IMR-90 (cell line): ENCODE measurements around the gene ARF1. TPM values are rescaled to one million over a fixed set of nuclear protein-coding genes. Genes with fewer than 3 reads are reported as not detected.

ENCODE experiments used
- ATAC-seq: fragments of 200-7000 bp; cut with Tn5 transposase; 2 replicates; pipeline ENCODE4 v1.9.1; 2020; ENCODE audit warnings: low read depth, mild to moderate bottlenecking, moderate library complexity
- BruUV-seq: library from RNA; stranded (reverse); fragments of 400-500 nt; replicated peaks from 2 replicates; lab custom pipeline; 2021; lab: Mats Ljungman, UMichigan
- CTCF ChIA-PET: fragments of 300-600 bp; formaldehyde crosslinking; extraction: SDS; loops from one replicate; lab custom pipeline; 2021; ENCODE audit warnings: antibody characterized with exemption; lab: Yijun Ruan, JAX
- POLR2A ChIA-PET: fragments of 300-600 bp; sonication (Branson Sonifier 250); formaldehyde crosslinking; loops from one replicate; lab custom pipeline; 2022; ENCODE audit warnings: antibody characterized with exemption; ENCODE audit not compliant: unreplicated experiment; lab: Charles Lee
- DNase-seq: peaks from one replicate; pipeline ENCODE4 v3.0.0; 2013
- H2AFZ ChIP-seq: replicated peaks from 2 replicates; pipeline ENCODE3; 2013; ENCODE audit warnings: low read length, mild to moderate bottlenecking; ENCODE audit not compliant: poor library complexity
- H2AK5ac ChIP-seq: 2 replicates; pipeline ENCODE4 v1.6.1; 2013; ENCODE audit warnings: low read depth, low read length, inconsistent platforms
- H2AK9ac ChIP-seq: replicated peaks from 2 replicates; pipeline ENCODE3; 2013; ENCODE audit warnings: mild to moderate bottlenecking, low read depth, low read length, moderate library complexity; ENCODE audit not compliant: poor library complexity
- H2BK120ac ChIP-seq: 2 replicates; pipeline ENCODE4 v1.6.1; 2013; ENCODE audit warnings: low read depth, low read length, inconsistent platforms
- H2BK15ac ChIP-seq: 3 replicates; pipeline ENCODE4 v1.6.1; 2013; ENCODE audit warnings: low read depth, low read length, inconsistent platforms
- H2BK20ac ChIP-seq: 2 replicates; pipeline ENCODE4 v1.6.1; 2013; ENCODE audit warnings: low read depth, mild to moderate bottlenecking, inconsistent platforms, low read length, moderate library complexity
- H2BK5ac ChIP-seq: 2 replicates; pipeline ENCODE4 v1.6.1; 2013; ENCODE audit warnings: mild to moderate bottlenecking, low read depth, low read length, inconsistent platforms; ENCODE audit not compliant: poor library complexity, severe bottlenecking
- H3K14ac ChIP-seq: replicated peaks from 2 replicates; pipeline ENCODE4 v1.6.1; 2013; ENCODE audit warnings: low read depth, low read length, inconsistent platforms
- H3K18ac ChIP-seq: 2 replicates; pipeline ENCODE4 v1.6.1; 2013; ENCODE audit warnings: low read depth, low read length, control low read depth
- H3K23ac ChIP-seq: 2 replicates; pipeline ENCODE4 v1.6.1; 2013; ENCODE audit warnings: low read depth, low read length, inconsistent platforms
- H3K27ac ChIP-seq: 2 replicates; pipeline ENCODE4 v1.5.1; 2013; ENCODE audit warnings: mild to moderate bottlenecking, control low read depth, low read length; ENCODE audit not compliant: insufficient read depth
- H3K27me3 ChIP-seq: 2 replicates; pipeline ENCODE4 v1.6.1; 2013; ENCODE audit warnings: low read length; ENCODE audit not compliant: control insufficient read depth, insufficient read depth
- H3K36me3 ChIP-seq: 2 replicates; pipeline ENCODE4 v1.6.1; 2013; ENCODE audit warnings: low read length, mixed read lengths; ENCODE audit not compliant: control insufficient read depth, insufficient read depth
- H3K4ac ChIP-seq: 2 replicates; pipeline ENCODE4 v1.6.1; 2013; ENCODE audit warnings: low read depth, low read length, inconsistent platforms
- H3K4me1 ChIP-seq: 2 replicates; pipeline ENCODE4 v1.6.1; 2013; ENCODE audit warnings: low read length, mixed read lengths; ENCODE audit not compliant: control insufficient read depth, insufficient read depth
- H3K4me2 ChIP-seq: 2 replicates; pipeline ENCODE4 v1.6.1; 2013; ENCODE audit warnings: low read depth, mild to moderate bottlenecking, control low read depth, low read length, moderate library complexity
- H3K4me3 ChIP-seq: 2 replicates; pipeline ENCODE4 v1.5.1; 2013; ENCODE audit warnings: low read depth, mild to moderate bottlenecking, control low read depth, low read length, moderate library complexity; ENCODE audit not compliant: insufficient read depth
- H3K56ac ChIP-seq: 2 replicates; pipeline ENCODE4 v1.6.1; 2013; ENCODE audit warnings: low read length, inconsistent platforms; ENCODE audit not compliant: insufficient read depth; ENCODE audit errors: extremely low read depth
- H3K79me1 ChIP-seq, 2 experiments: 2 replicates each; pipeline ENCODE4 v1.6.1; 2013; ENCODE audit warnings: low read length in 2 of 2, inconsistent platforms in 1 of 2, low read depth in 1 of 2
- H3K9ac ChIP-seq: 2 replicates; pipeline ENCODE4 v1.6.1; 2013; ENCODE audit warnings: low read depth, low read length, control low read depth
- H3K9me1 ChIP-seq: 2 replicates; pipeline ENCODE4 v1.6.1; 2013; ENCODE audit warnings: low read length, inconsistent platforms; ENCODE audit not compliant: insufficient read depth
- H3K9me3 ChIP-seq: 2 replicates; pipeline ENCODE4 v1.6.1; 2013; ENCODE audit warnings: low read length; ENCODE audit not compliant: control insufficient read depth, insufficient read depth
- H4K20me1 ChIP-seq: 2 replicates; pipeline ENCODE4 v1.6.1; 2013; ENCODE audit warnings: low read length, inconsistent platforms; ENCODE audit not compliant: insufficient read depth
- H4K5ac ChIP-seq: 2 replicates; pipeline ENCODE4 v1.6.1; 2013; ENCODE audit warnings: mild to moderate bottlenecking, low read depth, low read length, control low read depth
- H4K8ac ChIP-seq, 2 experiments: 2 replicates each; pipeline ENCODE4 v1.6.1; 2013; ENCODE audit warnings: low read depth in 2 of 2, low read length in 2 of 2, control low read depth in 1 of 2, inconsistent platforms in 1 of 2
- H4K91ac ChIP-seq: 2 replicates; pipeline ENCODE4 v1.6.1; 2013; ENCODE audit warnings: low read depth, low read length, inconsistent platforms; ENCODE audit not compliant: insufficient read depth
- CEBPB ChIP-seq: IDR thresholded peaks from 2 replicates; pipeline ENCODE4 v1.6.1; 2012; ENCODE audit warnings: low read depth, low read length, improper control_type of control experiment
- FOS ChIP-seq: fragments of 150-350 bp; IDR thresholded peaks from 2 replicates; pipeline ENCODE4 v1.6.1; 2016; ENCODE audit warnings: low read depth, low read length
- POLR2A ChIP-seq: IDR thresholded peaks from 2 replicates; pipeline ENCODE4 v1.6.1; 2012; ENCODE audit warnings: mild to moderate bottlenecking, low read depth, low read length
- WGBS, 2 experiments: methylation state at CpG; one replicate each; pipeline versions ENCODE4 v1.1.5 to v1.1.7; 2013; ENCODE audit warnings: missing lambda C conversion rate in 2 of 2; ENCODE audit not compliant: insufficient read length in 1 of 2; ENCODE audit errors: extremely low coverage in 2 of 2; 5-methylcytosine and 5-hydroxymethylcytosine counted together
- dilution Hi-C: fragments of 300-500 bp; cut with HindIII; formaldehyde crosslinking; loops from one replicate; pipeline ENCODE4 v1.14.3; 2018; ENCODE audit warnings: low sequenced_read_pairs; ENCODE audit not compliant: unreplicated experiment
- in situ Hi-C: fragments of 300-500 bp; cut with MboI; formaldehyde crosslinking; loops from 3 replicates; pipeline ENCODE4 v1.14.3; 2019; ENCODE audit warnings: low sequenced_read_pairs, inconsistent platforms, mixed read lengths
- intact Hi-C: fragments of 100-400 bp; cut with micrococcal nuclease; formaldehyde crosslinking; loops from 2 replicates; pipeline ENCODE4 v1.10.0; 2022
- polyA plus RNA-seq, 3 experiments: library from polyadenylated mRNA; depleted of rRNA; stranded (reverse); fragments of >200 nt; gene quantifications; 2 replicates each; pipeline ENCODE4 v1.2.3, GENCODE V29; 2012; ENCODE audit warnings: low replicate concordance in 1 of 3
- total RNA-seq: library from RNA; depleted of rRNA; stranded (reverse); fragments of >200 nt; gene quantifications from 2 replicates; pipeline ENCODE4 v1.2.3, GENCODE V29; 2012
- TF ChIP-seq, protein P1 (sequence below): fragments of 150-350 bp; IDR thresholded peaks from 2 replicates; pipeline ENCODE4 v1.6.1; 2016; ENCODE audit warnings: low read depth, mild to moderate bottlenecking, low read length, moderate library complexity, borderline replicate concordance
- TF ChIP-seq, protein P2 (sequence below): fragments of 150-350 bp; IDR thresholded peaks from 2 replicates; pipeline ENCODE4 v1.6.1; 2017; ENCODE audit warnings: mild to moderate bottlenecking, antibody characterized with exemption, low read length, low read depth

The ARF1 gene
- total and polyA plus RNA-seq, 2 of the 4 experiments (the other 2 are of a cell fraction), result 330 to 1,100 TPM

DNA sequence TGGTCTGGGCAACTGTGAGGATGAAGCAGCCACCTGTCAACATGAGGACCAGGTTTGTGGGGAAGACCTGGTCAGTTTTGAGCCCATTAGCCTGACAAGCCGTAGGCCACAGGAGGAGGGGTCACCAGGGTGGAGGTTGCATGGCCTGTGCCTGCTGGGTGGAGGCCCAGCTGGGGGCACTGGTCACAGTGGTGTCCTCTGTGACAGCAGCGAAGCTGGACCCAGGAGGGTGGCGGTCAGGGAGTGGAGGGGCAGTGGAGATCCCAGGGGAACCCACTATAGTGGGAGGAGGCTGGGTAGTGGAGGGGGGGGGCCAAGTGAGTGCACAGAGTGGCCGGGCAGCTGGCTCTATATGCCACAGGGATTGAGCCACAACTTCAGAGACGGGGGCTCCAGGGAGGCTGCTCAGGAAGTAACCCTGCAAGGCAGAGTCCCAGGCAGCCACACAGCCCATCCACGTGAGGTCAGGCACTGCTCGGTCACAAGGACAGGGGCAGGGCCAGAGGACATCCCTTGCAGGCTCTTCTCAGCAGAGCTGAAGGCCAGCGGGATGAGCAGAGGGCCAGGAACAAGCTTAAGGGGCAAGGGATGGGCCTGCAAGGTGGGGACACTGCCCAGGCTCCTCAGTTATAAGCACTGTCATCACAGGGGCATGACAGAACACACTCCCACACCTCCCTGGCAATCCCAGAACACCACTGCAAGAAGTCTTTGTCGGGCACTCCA lies 22.9 kb downstream of the ARF1 start:
- Histone ChIP-seq H3K23ac (no peak overlapping the region), H4K5ac (no peak overlapping the region), H4K91ac (no peak overlapping the region), H3K4ac (no peak overlapping the region), H3K4me2 (no peak overlapping the region), H3K4me1 (peaks cover 10% of the 10 kb centered on the region), H3K9me3 (no peaks in the 10 kb centered on the region), H3K9ac (no peak overlapping the region), H2BK20ac (no peak overlapping the region), H3K14ac (no peak overlapping the region), H2BK5ac (no peak overlapping the region), H3K4me3 (no peak overlapping the region), H2AK9ac (no peak overlapping the region), H3K27me3 (no peaks in the 10 kb centered on the region), H3K18ac (no peak overlapping the region), H2BK120ac (no peak overlapping the region), H3K27ac (no peak overlapping the region), H3K36me3 (peaks cover 19% of the 10 kb centered on the region), H4K20me1 (peaks cover 14% of the 10 kb centered on the region), H2BK15ac (no peak overlapping the region), H3K79me1 (peaks cover 13 to 54% of the 10 kb centered on the region in 2 experiments; a peak in 3 of 4 replicates), H4K8ac (no peak overlapping the region), H2AK5ac (no peak overlapping the region), H3K9me1 (peaks cover 7% of the 10 kb centered on the region), H3K56ac (no peak overlapping the region), H2AFZ (peak overlapping the region; percentile 38)
- no peak for DNase-seq
- no peak for ATAC-seq
- POLR2A ChIA-PET, result no interaction called here
- in situ Hi-C loops, result no loop called here
- intact Hi-C loops, result no loop called here
- dilution Hi-C loops, result no loop called here
- CTCF ChIA-PET, result no interaction called here
- no TSS peak for BruUV-seq
- WGBS, 2 experiments, result 59% methylated on average over 4 of the region's 9 CpGs; no CpG with 5 or more reads in 1 of the 2 experiments
- TF ChIP-seq POLR2A (no peak), FOS (no peak), CEBPB (no peak)
- TF ChIP-seq, protein P1, sequence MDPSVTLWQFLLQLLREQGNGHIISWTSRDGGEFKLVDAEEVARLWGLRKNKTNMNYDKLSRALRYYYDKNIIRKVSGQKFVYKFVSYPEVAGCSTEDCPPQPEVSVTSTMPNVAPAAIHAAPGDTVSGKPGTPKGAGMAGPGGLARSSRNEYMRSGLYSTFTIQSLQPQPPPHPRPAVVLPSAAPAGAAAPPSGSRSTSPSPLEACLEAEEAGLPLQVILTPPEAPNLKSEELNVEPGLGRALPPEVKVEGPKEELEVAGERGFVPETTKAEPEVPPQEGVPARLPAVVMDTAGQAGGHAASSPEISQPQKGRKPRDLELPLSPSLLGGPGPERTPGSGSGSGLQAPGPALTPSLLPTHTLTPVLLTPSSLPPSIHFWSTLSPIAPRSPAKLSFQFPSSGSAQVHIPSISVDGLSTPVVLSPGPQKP, result no peak
- TF ChIP-seq, protein P2, sequence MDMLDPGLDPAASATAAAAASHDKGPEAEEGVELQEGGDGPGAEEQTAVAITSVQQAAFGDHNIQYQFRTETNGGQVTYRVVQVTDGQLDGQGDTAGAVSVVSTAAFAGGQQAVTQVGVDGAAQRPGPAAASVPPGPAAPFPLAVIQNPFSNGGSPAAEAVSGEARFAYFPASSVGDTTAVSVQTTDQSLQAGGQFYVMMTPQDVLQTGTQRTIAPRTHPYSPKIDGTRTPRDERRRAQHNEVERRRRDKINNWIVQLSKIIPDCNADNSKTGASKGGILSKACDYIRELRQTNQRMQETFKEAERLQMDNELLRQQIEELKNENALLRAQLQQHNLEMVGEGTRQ, result no peak
